ENCODE results near the gene ADAMTS12.

DNA sequence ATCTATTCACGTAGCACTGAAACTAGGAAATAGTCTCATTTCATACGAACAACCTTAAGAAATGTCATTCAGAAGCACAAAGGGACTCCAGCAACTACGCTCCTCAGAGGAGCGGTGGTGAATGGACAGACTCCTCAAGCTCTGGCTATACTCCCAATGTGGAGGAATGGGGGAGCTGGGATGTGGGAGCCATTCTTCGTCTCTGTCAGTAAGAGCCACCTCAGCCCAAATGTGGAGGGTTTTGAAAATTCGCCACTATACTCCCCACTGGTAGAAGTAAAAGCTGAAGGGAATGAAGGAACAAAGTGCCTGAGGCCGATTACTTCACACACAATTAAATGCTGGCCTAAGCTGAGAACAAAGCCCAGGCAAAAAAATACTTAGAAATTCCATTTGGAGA lies 96.3 kb downstream of the ADAMTS12 start:
- no peak for TF ChIP-seq EZH2 (IDR thresholded peaks at IDR 0.05; ENCODE audit: low read depth, unreplicated experiment)
- TF ChIP-seq, protein P1, sequence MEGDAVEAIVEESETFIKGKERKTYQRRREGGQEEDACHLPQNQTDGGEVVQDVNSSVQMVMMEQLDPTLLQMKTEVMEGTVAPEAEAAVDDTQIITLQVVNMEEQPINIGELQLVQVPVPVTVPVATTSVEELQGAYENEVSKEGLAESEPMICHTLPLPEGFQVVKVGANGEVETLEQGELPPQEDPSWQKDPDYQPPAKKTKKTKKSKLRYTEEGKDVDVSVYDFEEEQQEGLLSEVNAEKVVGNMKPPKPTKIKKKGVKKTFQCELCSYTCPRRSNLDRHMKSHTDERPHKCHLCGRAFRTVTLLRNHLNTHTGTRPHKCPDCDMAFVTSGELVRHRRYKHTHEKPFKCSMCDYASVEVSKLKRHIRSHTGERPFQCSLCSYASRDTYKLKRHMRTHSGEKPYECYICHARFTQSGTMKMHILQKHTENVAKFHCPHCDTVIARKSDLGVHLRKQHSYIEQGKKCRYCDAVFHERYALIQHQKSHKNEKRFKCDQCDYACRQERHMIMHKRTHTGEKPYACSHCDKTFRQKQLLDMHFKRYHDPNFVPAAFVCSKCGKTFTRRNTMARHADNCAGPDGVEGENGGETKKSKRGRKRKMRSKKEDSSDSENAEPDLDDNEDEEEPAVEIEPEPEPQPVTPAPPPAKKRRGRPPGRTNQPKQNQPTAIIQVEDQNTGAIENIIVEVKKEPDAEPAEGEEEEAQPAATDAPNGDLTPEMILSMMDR (conservative IDR thresholded peaks at IDR 0.05; ENCODE audit: low read depth in 2 of 2), result no peak
- TF ChIP-seq POLR2AphosphoS5 (IDR thresholded peaks at IDR 0.05; ENCODE audit: low read depth), result no peak
- TF ChIP-seq, protein P2, sequence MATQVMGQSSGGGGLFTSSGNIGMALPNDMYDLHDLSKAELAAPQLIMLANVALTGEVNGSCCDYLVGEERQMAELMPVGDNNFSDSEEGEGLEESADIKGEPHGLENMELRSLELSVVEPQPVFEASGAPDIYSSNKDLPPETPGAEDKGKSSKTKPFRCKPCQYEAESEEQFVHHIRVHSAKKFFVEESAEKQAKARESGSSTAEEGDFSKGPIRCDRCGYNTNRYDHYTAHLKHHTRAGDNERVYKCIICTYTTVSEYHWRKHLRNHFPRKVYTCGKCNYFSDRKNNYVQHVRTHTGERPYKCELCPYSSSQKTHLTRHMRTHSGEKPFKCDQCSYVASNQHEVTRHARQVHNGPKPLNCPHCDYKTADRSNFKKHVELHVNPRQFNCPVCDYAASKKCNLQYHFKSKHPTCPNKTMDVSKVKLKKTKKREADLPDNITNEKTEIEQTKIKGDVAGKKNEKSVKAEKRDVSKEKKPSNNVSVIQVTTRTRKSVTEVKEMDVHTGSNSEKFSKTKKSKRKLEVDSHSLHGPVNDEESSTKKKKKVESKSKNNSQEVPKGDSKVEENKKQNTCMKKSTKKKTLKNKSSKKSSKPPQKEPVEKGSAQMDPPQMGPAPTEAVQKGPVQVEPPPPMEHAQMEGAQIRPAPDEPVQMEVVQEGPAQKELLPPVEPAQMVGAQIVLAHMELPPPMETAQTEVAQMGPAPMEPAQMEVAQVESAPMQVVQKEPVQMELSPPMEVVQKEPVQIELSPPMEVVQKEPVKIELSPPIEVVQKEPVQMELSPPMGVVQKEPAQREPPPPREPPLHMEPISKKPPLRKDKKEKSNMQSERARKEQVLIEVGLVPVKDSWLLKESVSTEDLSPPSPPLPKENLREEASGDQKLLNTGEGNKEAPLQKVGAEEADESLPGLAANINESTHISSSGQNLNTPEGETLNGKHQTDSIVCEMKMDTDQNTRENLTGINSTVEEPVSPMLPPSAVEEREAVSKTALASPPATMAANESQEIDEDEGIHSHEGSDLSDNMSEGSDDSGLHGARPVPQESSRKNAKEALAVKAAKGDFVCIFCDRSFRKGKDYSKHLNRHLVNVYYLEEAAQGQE (IDR thresholded peaks at IDR 0.05; ENCODE audit: unreplicated experiment), result no peak
- TF ChIP-seq NANOG (IDR thresholded peaks at IDR 0.05; ENCODE audit: borderline replicate concordance), result no peak
- no peak for TF ChIP-seq EZH2phosphoT487 (IDR thresholded peaks at IDR 0.05; ENCODE audit: unreplicated experiment)
- TF ChIP-seq CREB1 (CRISPR knock-in tag; IDR thresholded peaks at IDR 0.05; ENCODE audit: low read depth), result no peak
- TF ChIP-seq ZNF331 (CRISPR knock-in tag; IDR thresholded peaks at IDR 0.05; ENCODE audit: low read depth), result no peak
- TF ChIP-seq, protein P3, sequence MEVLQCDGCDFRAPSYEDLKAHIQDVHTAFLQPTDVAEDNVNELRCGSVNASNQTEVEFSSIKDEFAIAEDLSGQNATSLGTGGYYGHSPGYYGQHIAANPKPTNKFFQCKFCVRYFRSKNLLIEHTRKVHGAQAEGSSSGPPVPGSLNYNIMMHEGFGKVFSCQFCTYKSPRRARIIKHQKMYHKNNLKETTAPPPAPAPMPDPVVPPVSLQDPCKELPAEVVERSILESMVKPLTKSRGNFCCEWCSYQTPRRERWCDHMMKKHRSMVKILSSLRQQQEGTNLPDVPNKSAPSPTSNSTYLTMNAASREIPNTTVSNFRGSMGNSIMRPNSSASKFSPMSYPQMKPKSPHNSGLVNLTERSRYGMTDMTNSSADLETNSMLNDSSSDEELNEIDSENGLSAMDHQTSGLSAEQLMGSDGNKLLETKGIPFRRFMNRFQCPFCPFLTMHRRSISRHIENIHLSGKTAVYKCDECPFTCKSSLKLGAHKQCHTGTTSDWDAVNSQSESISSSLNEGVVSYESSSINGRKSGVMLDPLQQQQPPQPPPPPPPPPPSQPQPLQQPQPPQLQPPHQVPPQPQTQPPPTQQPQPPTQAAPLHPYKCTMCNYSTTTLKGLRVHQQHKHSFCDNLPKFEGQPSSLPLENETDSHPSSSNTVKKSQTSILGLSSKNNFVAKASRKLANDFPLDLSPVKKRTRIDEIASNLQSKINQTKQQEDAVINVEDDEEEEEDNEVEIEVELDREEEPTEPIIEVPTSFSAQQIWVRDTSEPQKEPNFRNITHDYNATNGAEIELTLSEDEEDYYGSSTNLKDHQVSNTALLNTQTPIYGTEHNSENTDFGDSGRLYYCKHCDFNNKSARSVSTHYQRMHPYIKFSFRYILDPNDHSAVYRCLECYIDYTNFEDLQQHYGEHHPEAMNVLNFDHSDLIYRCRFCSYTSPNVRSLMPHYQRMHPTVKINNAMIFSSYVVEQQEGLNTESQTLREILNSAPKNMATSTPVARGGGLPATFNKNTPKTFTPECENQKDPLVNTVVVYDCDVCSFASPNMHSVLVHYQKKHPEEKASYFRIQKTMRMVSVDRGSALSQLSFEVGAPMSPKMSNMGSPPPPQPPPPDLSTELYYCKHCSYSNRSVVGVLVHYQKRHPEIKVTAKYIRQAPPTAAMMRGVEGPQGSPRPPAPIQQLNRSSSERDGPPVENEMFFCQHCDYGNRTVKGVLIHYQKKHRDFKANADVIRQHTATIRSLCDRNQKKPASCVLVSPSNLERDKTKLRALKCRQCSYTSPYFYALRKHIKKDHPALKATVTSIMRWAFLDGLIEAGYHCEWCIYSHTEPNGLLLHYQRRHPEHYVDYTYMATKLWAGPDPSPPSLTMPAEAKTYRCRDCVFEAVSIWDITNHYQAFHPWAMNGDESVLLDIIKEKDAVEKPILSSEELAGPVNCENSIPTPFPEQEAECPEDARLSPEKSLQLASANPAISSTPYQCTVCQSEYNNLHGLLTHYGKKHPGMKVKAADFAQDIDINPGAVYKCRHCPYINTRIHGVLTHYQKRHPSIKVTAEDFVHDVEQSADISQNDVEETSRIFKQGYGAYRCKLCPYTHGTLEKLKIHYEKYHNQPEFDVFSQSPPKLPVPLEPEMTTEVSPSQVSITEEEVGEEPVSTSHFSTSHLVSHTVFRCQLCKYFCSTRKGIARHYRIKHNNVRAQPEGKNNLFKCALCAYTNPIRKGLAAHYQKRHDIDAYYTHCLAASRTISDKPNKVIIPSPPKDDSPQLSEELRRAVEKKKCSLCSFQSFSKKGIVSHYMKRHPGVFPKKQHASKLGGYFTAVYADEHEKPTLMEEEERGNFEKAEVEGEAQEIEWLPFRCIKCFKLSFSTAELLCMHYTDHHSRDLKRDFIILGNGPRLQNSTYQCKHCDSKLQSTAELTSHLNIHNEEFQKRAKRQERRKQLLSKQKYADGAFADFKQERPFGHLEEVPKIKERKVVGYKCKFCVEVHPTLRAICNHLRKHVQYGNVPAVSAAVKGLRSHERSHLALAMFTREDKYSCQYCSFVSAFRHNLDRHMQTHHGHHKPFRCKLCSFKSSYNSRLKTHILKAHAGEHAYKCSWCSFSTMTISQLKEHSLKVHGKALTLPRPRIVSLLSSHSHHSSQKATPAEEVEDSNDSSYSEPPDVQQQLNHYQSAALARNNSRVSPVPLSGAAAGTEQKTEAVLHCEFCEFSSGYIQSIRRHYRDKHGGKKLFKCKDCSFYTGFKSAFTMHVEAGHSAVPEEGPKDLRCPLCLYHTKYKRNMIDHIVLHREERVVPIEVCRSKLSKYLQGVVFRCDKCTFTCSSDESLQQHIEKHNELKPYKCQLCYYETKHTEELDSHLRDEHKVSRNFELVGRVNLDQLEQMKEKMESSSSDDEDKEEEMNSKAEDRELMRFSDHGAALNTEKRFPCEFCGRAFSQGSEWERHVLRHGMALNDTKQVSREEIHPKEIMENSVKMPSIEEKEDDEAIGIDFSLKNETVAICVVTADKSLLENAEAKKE (CRISPR knock-in tag; IDR thresholded peaks at IDR 0.05), result no peak
- TF ChIP-seq, protein P4, sequence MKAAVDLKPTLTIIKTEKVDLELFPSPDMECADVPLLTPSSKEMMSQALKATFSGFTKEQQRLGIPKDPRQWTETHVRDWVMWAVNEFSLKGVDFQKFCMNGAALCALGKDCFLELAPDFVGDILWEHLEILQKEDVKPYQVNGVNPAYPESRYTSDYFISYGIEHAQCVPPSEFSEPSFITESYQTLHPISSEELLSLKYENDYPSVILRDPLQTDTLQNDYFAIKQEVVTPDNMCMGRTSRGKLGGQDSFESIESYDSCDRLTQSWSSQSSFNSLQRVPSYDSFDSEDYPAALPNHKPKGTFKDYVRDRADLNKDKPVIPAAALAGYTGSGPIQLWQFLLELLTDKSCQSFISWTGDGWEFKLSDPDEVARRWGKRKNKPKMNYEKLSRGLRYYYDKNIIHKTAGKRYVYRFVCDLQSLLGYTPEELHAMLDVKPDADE (IDR thresholded peaks at IDR 0.05), result no peak
- TF ChIP-seq JUNB (IDR thresholded peaks at IDR 0.05; ENCODE audit: unreplicated experiment), result no peak
- no peak for TF ChIP-seq ZNF114 (CRISPR knock-in tag; IDR thresholded peaks at IDR 0.05)
- TF ChIP-seq STAT1 (IDR thresholded peaks at IDR 0.05; ENCODE audit: unreplicated experiment), result no peak

Measured in GM23338 (cell line).